ENCODE results near the gene CCDC82.

DNA sequence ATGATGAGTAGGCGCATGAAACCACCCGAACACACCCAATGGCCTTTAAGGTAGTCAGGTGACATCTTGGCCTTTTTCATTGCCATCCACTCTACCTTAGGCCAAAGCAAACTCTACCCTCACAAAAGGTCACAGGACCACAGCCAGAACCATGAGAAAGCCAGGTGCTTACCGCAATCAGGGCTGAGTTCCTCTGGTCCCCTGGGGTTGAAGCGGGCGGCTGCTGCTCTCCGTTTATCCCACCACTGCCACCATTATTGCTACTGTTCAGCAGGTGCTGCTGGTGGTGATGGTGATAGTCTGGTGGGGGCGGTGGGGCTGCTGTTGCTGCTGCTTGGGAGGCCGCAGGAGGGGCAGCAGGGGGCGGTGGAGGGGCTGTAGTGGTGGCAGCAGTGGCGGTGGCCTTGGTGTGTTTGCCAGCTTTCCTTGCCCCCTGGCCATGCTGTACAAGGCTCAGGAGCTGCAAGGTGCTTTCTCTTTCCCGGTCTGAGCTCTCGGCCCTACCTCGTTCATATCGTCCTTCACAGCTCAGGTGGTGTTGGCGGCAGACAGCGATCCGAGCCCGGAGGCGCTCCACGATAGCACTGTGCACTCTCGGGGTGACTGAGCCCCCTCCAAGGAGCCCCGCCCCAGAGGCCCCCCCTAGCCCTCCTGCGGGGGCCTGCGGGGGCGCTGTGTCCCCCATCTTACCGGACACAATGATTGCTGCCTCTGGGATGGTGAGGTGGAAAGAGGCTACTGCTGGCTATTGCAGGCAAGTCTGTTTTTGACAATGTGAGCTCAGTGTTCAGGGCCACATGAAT is 48.3 kb downstream of the CCDC82 start:
- TF ChIP-seq, protein P1, sequence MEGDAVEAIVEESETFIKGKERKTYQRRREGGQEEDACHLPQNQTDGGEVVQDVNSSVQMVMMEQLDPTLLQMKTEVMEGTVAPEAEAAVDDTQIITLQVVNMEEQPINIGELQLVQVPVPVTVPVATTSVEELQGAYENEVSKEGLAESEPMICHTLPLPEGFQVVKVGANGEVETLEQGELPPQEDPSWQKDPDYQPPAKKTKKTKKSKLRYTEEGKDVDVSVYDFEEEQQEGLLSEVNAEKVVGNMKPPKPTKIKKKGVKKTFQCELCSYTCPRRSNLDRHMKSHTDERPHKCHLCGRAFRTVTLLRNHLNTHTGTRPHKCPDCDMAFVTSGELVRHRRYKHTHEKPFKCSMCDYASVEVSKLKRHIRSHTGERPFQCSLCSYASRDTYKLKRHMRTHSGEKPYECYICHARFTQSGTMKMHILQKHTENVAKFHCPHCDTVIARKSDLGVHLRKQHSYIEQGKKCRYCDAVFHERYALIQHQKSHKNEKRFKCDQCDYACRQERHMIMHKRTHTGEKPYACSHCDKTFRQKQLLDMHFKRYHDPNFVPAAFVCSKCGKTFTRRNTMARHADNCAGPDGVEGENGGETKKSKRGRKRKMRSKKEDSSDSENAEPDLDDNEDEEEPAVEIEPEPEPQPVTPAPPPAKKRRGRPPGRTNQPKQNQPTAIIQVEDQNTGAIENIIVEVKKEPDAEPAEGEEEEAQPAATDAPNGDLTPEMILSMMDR (IDR thresholded peaks at IDR 0.05) = peak; percentile 36 to 66 (median 42)
- peak in 1 of 2 donors; percentile 19 for TF ChIP-seq POLR2A (IDR thresholded peaks at IDR 0.05)

Data from uterus (tissue), 2 donors.